Measurements from ENCODE around the gene TFCP2L1.

DNA sequence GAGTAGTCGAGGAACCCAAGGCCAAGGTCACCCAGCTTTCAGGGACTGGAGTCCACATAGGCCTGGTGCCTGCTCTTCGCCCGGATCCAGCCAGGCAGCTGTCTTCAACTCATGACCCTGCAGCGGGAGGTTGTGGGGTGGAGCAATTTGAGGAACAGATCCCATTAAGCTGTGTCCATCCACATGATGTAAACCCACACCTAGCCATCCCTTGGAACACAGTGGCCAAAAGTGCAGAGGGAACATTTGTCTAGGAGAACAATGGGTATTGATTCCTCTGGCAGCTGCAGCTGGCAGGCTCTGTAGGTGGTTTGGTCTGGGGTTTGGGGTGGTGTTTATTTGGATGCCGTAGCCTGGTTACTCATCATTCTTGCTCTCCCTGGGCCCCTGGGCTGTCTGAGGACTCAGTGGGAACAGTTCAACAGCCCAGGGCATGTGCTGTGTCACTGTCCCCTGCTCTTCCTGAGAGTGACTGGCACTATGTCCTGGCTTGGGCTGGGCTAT lies 99.4 kb downstream of the TFCP2L1 start:
- TF ChIP-seq EZH2phosphoT487 (conservative IDR thresholded peaks at IDR 0.05; ENCODE audit: low read length): no peak
- TF ChIP-seq, protein P1, sequence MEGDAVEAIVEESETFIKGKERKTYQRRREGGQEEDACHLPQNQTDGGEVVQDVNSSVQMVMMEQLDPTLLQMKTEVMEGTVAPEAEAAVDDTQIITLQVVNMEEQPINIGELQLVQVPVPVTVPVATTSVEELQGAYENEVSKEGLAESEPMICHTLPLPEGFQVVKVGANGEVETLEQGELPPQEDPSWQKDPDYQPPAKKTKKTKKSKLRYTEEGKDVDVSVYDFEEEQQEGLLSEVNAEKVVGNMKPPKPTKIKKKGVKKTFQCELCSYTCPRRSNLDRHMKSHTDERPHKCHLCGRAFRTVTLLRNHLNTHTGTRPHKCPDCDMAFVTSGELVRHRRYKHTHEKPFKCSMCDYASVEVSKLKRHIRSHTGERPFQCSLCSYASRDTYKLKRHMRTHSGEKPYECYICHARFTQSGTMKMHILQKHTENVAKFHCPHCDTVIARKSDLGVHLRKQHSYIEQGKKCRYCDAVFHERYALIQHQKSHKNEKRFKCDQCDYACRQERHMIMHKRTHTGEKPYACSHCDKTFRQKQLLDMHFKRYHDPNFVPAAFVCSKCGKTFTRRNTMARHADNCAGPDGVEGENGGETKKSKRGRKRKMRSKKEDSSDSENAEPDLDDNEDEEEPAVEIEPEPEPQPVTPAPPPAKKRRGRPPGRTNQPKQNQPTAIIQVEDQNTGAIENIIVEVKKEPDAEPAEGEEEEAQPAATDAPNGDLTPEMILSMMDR (IDR thresholded peaks at IDR 0.05; ENCODE audit: insufficient read depth, low read length, poor library complexity, severe bottlenecking): no peak
